ENCODE results near the gene SLC9A3. TPM values are rescaled to one million over a fixed set of nuclear protein-coding genes. Genes with fewer than 3 reads are reported as not detected.

The SLC9A3 gene
- total and polyA plus RNA-seq, 12 donors, result 0.53 to 1.5 (median 1.0) TPM

DNA sequence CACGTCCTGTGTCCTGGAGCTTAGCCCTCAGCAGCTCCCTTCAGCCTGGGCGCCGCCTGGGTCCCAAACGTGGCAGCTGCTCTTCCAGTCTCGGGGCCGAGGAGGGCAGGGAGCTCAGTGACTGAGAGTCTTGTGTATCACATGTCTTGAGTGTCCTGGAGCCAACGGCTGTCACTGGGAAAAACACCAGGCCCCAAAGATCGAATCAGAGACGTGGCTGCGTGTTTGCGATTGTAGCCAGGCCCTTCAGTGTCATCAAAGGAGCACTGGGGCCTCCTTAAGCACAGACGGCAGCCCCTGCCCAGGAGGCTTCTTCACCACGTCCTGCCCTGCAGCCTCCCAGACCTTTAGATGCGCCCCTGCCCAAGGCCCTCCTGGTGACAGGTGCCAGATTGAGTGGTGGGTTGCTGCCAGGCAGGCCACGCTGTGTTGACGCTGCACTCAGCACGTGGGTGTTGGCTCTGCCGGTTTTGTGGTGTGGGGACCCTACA, 86.9 kb downstream of the SLC9A3 start:
- TF ChIP-seq CTCF (IDR thresholded peaks at IDR 0.05), result no peak
- intact Hi-C loops (cut with DNase I), result no loop called here

GRCh38 chr5:436641-436975, 87.6 kb downstream of the SLC9A3 start:
- Histone ChIP-seq H3K4me3 (no peak overlapping the region), H3K27ac (no peak overlapping the region), H3K4me1 (peaks cover 0 to 12% (median 0%) of the 10 kb centered on the region in 9 donors), H3K36me3 (no peaks in the 10 kb centered on the region), H3K9me3 (no peaks in the 10 kb centered on the region), H3K27me3 (peaks cover 0 to 24% (median 0%) of the 10 kb centered on the region in 7 donors)
- ATAC-seq (no peak), DNase-seq (peak in 1 of 2 donors; percentile 2)
- TF ChIP-seq CTCF (IDR thresholded peaks at IDR 0.05), result no peak
- 71 to 72% methylated on average over 5 of the region's 5 CpGs for WGBS, 2 donors
- intact Hi-C loops (cut with DNase I), result no loop called here

More for the DNA sequence above, 86.9 kb downstream of the SLC9A3 start:
- WGBS, 2 donors, result 35 to 40% methylated on average over 18 of the region's 18 CpGs
- Histone ChIP-seq H3K9me3 (no peaks in the 10 kb centered on the region), H3K36me3 (no peaks in the 10 kb centered on the region), H3K27me3 (peaks cover 0 to 24% (median 0%) of the 10 kb centered on the region in 7 donors), H3K27ac (no peak overlapping the region), H3K4me3 (no peak overlapping the region), H3K4me1 (peaks cover 0 to 20% (median 5%) of the 10 kb centered on the region in 9 donors)
- peak in 1 of 8 donors; percentile 7 for ATAC-seq
- DNase-seq, result peak in 1 of 2 donors; percentile 9

- Histone ChIP-seq H3K4me3 (no peak overlapping the region), H3K4me1 (peaks cover 0 to 11% (median 0%) of the 10 kb centered on the region in 9 donors), H3K9me3 (no peaks in the 10 kb centered on the region), H3K27ac (no peak overlapping the region), H3K36me3 (no peaks in the 10 kb centered on the region), H3K27me3 (peaks cover 0 to 24% (median 0%) of the 10 kb centered on the region in 7 donors)
- peak in 3 of 9 donors; percentile 10 to 13 (median 12) for TF ChIP-seq CTCF (IDR thresholded peaks at IDR 0.05)
- DNase-seq, result no peak
- peak in 1 of 8 donors; percentile 11 for ATAC-seq
- 81 to 82% methylated on average over 18 of the region's 18 CpGs for WGBS, 2 donors
- intact Hi-C loops (cut with DNase I), result no loop called here
Measured at GRCh38 chr5:435961-436640, 88.1 kb downstream of the SLC9A3 start.

DNA sequence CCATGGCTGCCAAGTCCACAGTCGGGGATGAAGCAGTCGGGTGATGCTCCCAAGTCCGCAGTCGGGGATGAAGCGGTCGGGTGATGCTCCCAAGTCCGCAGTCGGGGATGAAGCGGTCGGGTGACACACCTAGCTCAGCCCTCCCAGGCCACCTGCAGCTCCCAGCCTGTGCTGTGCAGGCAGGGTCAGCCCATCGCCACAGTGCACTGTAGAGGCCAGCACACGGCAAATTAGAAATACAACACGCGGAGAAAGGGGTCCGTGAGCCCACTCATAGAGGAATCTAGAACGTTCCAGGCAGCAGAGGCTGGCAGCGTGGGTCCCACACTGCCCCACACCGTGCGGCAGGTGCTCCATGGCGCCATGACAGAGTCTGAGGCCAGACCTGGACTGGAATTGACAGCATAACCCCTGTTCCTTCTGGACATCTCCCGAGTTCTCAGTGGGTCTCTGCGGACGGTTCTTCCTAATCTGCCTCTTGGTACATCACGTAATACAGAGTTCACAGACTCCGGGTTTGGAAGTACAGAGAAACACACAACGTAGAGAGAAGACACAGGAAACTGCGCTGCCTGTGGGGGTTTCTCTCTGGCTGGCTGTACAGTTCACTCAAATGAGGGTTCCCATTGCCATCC, 89.0 kb downstream of the SLC9A3 start:
- intact Hi-C loops (cut with DNase I), result no loop called here
- no peak for TF ChIP-seq CTCF (IDR thresholded peaks at IDR 0.05)
- no peaks in the 10 kb centered on the region for H3K9me3 ChIP-seq
- no peaks in the 10 kb centered on the region for H3K36me3 ChIP-seq
- WGBS, 2 donors, result 85 to 87% methylated on average over 27 of the region's 27 CpGs
- ATAC-seq, result no peak
- H3K27me3 ChIP-seq, result peaks cover 0 to 24% (median 0%) of the 10 kb centered on the region in 7 donors
- no peak for DNase-seq
- peaks cover 0 to 3% (median 0%) of the 10 kb centered on the region in 9 donors for H3K4me1 ChIP-seq
- H3K27ac ChIP-seq, result no peak overlapping the region
- H3K4me3 ChIP-seq, result no peak overlapping the region

All from heart right ventricle (tissue), 16 donors.